Hepatocyte (in vitro differentiated cells): ENCODE results near the gene TLCD2. TPM values are rescaled to one million over a fixed set of nuclear protein-coding genes. Genes with fewer than 3 reads are reported as not detected.
A peak's percentile ranks its signal among the peaks of the same experiment; 100 is the strongest.
"Not testable (repeated sequence)": the region's sequence is repeated elsewhere in the genome, so short reads cannot be mapped to it uniquely, and the experiment has no call there.

Experiments used
- DNase-seq: peaks from one replicate; pipeline ENCODE4 v3.0.0-alpha.2; 2016; ENCODE audit warnings: low spot score
- H2AFZ ChIP-seq: fragments of 200-600 bp; sonication (generic); 2 replicates; pipeline ENCODE4 v1.6.0; 2016; ENCODE audit warnings: antibody characterized with exemption, mild to moderate bottlenecking
- H3K27ac ChIP-seq: fragments of 200-600 bp; sonication (generic); 2 replicates; pipeline ENCODE4 v1.5.1; 2016; ENCODE audit warnings: mild to moderate bottlenecking
- H3K27me3 ChIP-seq: fragments of 200-600 bp; sonication (generic); 2 replicates; pipeline ENCODE4 v1.6.1; 2016
- H3K36me3 ChIP-seq: fragments of 200-600 bp; sonication (generic); replicated peaks from 2 replicates; pipeline ENCODE4 v1.5.1; 2016; ENCODE audit warnings: low read depth; ENCODE audit not compliant: insufficient read depth
- H3K4me1 ChIP-seq: fragments of 200-600 bp; sonication (generic); 2 replicates; pipeline ENCODE4 v1.5.1; 2016; ENCODE audit warnings: mild to moderate bottlenecking, moderate library complexity; ENCODE audit not compliant: insufficient read depth
- H3K4me2 ChIP-seq: fragments of 200-600 bp; sonication (generic); 2 replicates; pipeline ENCODE4 v1.6.0; 2016
- H3K4me3 ChIP-seq: fragments of 200-600 bp; sonication (generic); 2 replicates; pipeline ENCODE4 v1.5.1; 2016; ENCODE audit warnings: mild to moderate bottlenecking
- H3K79me2 ChIP-seq: fragments of 200-600 bp; sonication (generic); 2 replicates; pipeline ENCODE4 v1.6.0; 2017; ENCODE audit warnings: mild to moderate bottlenecking
- H3K9me2 ChIP-seq: fragments of 200-600 bp; sonication (generic); replicated peaks from 2 replicates; pipeline ENCODE4 v1.6.0; 2017; ENCODE audit warnings: mild to moderate bottlenecking; ENCODE audit not compliant: insufficient read depth
- H3K9me3 ChIP-seq: fragments of 200-600 bp; sonication (generic); 2 replicates; pipeline ENCODE4 v1.5.1; 2016; ENCODE audit warnings: low read depth, mild to moderate bottlenecking
- H4K20me1 ChIP-seq: fragments of 200-600 bp; sonication (generic); 2 replicates; pipeline ENCODE4 v1.6.0; 2016; ENCODE audit warnings: mild to moderate bottlenecking; ENCODE audit not compliant: insufficient read depth, poor library complexity, severe bottlenecking
- CTCF ChIP-seq: fragments of 200-600 bp; sonication (generic); IDR thresholded peaks from 2 replicates; pipeline ENCODE4 v1.5.1; 2016; ENCODE audit warnings: antibody characterized with exemption, mild to moderate bottlenecking; ENCODE audit not compliant: poor library complexity
- EZH2 ChIP-seq: fragments of 200-600 bp; sonication (generic); IDR thresholded peaks from 2 replicates; pipeline ENCODE4 v1.6.1; 2016; ENCODE audit warnings: antibody characterized with exemption, mild to moderate bottlenecking, borderline replicate concordance
- EZH2phosphoT487 ChIP-seq: fragments of 200-600 bp; sonication (generic); IDR thresholded peaks from one replicate; pipeline ENCODE4 v1.6.1; 2018; ENCODE audit warnings: antibody characterized with exemption, mild to moderate bottlenecking, low read depth, moderate library complexity; ENCODE audit not compliant: unreplicated experiment, severe bottlenecking
- WGBS: methylation state at CpG from one replicate; pipeline ENCODE4 v1.1.6; 2016; ENCODE audit warnings: low lambda C conversion rate; ENCODE audit errors: missing lambda C conversion rate; 5-methylcytosine and 5-hydroxymethylcytosine counted together
- microRNA counts: library from miRNA; unstranded; fragments of <30 nt; microRNA quantifications from one replicate; lab custom pipeline; 2017
- polyA plus RNA-seq: library from polyadenylated mRNA; unstranded; fragments of >200 nt; fragmentation: Nextera tagmentation; extraction: Ambion mirVana; gene quantifications from 2 replicates; pipeline ENCODE4 v1.2.1, GENCODE V29; 2016
- total RNA-seq: library from RNA; depleted of rRNA; stranded (reverse); fragments of >200 nt; gene quantifications from 2 replicates; pipeline ENCODE4 v1.2.3, GENCODE V29; 2014

Gene TLCD2
- total and polyA plus RNA-seq, 2 experiments from 2014 or later = 2.0 to 4.5 TPM

DNA sequence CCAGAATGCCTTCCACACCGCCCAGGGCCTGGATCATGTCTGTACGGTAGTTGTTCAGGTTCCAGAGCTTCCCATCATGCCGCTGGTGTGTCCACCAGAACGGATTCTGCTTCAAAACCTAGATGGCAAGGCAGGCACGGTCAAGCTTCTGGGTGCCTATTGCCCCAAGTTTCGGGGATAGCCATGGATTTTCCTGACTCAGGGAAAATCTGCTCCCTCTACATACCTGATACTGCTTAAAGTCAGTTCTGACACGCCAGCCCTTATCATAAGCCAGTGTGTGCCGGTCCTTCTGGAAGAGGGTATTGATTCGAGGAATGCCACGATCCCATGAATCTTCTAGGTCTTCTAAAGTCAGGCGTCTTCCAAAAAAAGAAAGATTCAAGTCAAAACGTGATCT, 49.1 kb downstream of the TLCD2 start:
- H3K4me1 ChIP-seq = no peaks in the 10 kb centered on the region
- no peak for DNase-seq
- 96% methylated on average over 12 of the region's 12 CpGs for WGBS
- no peaks in the 10 kb centered on the region for H3K9me2 ChIP-seq
- no peaks in the 10 kb centered on the region for H3K9me3 ChIP-seq
- H3K4me3 ChIP-seq = no peak overlapping the region
- TF ChIP-seq EZH2 (no peak), EZH2phosphoT487 (no peak), CTCF (no peak)
- no peaks in the 10 kb centered on the region for H3K27me3 ChIP-seq
- H3K4me2 ChIP-seq = no peak overlapping the region
- H3K27ac ChIP-seq = no peak overlapping the region
- peaks cover 18% of the 10 kb centered on the region for H3K36me3 ChIP-seq
- H2AFZ ChIP-seq = no peak overlapping the region
- H4K20me1 ChIP-seq = peaks cover 4% of the 10 kb centered on the region
- H3K79me2 ChIP-seq = peaks cover 14% of the 10 kb centered on the region

- 96% methylated on average over 9 of the region's 9 CpGs for WGBS
- Histone ChIP-seq H3K27ac (no peak overlapping the region), H2AFZ (no peak overlapping the region), H3K36me3 (peaks cover 18% of the 10 kb centered on the region), H4K20me1 (no peaks in the 10 kb centered on the region), H3K79me2 (peaks cover 5% of the 10 kb centered on the region), H3K9me2 (no peaks in the 10 kb centered on the region), H3K9me3 (no peaks in the 10 kb centered on the region), H3K4me2 (no peak overlapping the region), H3K4me3 (no peak overlapping the region), H3K27me3 (no peaks in the 10 kb centered on the region), H3K4me1 (no peaks in the 10 kb centered on the region)
- TF ChIP-seq EZH2phosphoT487 (no peak), CTCF (no peak), EZH2 (no peak)
- no peak for DNase-seq
Measured at GRCh38 chr17:1658100-1658499, 52.1 kb downstream of the TLCD2 start.

DNA sequence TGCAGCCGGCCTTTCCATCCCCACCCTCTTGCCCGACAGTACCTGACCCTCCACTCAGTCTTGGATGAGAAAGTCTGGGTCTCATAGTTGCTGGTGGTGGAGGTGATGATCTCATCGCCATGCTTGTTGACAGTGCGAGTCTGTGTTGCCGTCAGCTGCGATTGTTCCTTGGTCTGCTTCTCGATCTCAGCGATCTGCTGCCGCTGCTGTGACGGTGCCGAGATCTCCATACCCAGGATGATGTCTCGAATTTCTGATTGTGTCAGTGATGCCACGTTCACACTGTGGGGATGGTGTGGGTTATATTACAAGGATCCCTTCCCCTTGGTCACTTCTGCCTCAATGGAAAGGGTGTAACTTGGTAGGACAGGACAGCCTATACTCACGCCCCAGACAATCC, 56.4 kb downstream of the TLCD2 start:
- DNase-seq = no peak
- no peaks in the 10 kb centered on the region for H3K27me3 ChIP-seq
- H3K36me3 ChIP-seq = peaks cover 5% of the 10 kb centered on the region
- peaks cover 6% of the 10 kb centered on the region for H4K20me1 ChIP-seq
- H3K9me3 ChIP-seq = no peaks in the 10 kb centered on the region
- H3K4me1 ChIP-seq = peaks cover 14% of the 10 kb centered on the region
- TF ChIP-seq EZH2 (no peak), CTCF (no peak)
- H2AFZ ChIP-seq = no peak overlapping the region
- H3K4me2 ChIP-seq = no peak overlapping the region
- H3K9me2 ChIP-seq = no peaks in the 10 kb centered on the region
- H3K4me3 ChIP-seq = no peak overlapping the region
- H3K27ac ChIP-seq = no peak overlapping the region
- WGBS = 97% methylated on average over 14 of the region's 14 CpGs
- H3K79me2 ChIP-seq = no peaks in the 10 kb centered on the region

DNA sequence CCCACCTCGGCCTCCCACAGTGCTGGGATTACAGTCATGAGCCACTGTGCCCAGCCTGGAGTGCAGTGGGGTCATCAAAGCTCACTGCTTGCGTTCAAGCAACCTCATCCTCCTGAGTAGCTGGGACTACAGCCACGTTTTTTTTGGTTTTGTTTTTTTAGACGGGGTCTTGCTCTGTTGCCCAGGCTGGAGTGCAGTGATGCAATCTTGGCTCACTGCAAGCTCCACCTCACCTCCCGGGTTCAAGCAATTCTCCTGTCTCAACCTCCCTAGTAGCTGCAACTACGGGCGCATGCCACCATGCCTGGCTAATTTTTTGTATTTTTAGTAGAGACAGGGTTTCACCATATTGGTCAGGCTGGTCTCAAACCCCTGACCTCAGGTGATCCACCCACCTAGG, 57.4 kb downstream of the TLCD2 start:
- H3K27me3 ChIP-seq, H3K9me3 ChIP-seq, H3K4me3 ChIP-seq, H4K20me1 ChIP-seq, H3K9me2 ChIP-seq, H2AFZ ChIP-seq, DNase-seq, H3K27ac ChIP-seq, H3K4me2 ChIP-seq, H3K79me2 ChIP-seq, H3K36me3 ChIP-seq: not testable (repeated sequence)
- WGBS = 89% methylated on average over 7 of the region's 7 CpGs
- peaks cover 19% of the 10 kb centered on the region for H3K4me1 ChIP-seq

MicroRNAs within 50 kb of the gene (microRNA counts, 767-probe panel; counts per million panel counts)
- microRNA hsa-miR-22-3p (lab: Ali Mortazavi, UCI) = 8,628 counts per million, percentile 60 among the panel's probes with 10 or more counts

Other genes starting within 250 kb of the TLCD2 start
- gene MYO1C, start 217.7 kb downstream of the TLCD2 start, total RNA-seq = 74.4 and 76.8 TPM in 2 replicates
- 85.3 and 92.3 TPM in 2 replicates for gene MYO1C, start 217.7 kb downstream of the TLCD2 start, polyA plus RNA-seq
- gene INPP5K, start 193.8 kb downstream of the TLCD2 start, total RNA-seq = 34.7 and 48.4 TPM in 2 replicates
- gene INPP5K, start 193.8 kb downstream of the TLCD2 start, polyA plus RNA-seq = 33.5 and 40.4 TPM in 2 replicates
- 25.4 and 26.8 TPM in 2 replicates for gene PITPNA, start 147.6 kb downstream of the TLCD2 start, total RNA-seq
- gene PITPNA, start 147.6 kb downstream of the TLCD2 start, polyA plus RNA-seq = 55.0 and 58.0 TPM in 2 replicates
- 6.0 and 6.1 TPM in 2 replicates for gene SLC43A2, start 81.5 kb downstream of the TLCD2 start, total RNA-seq
- gene SLC43A2, start 81.5 kb downstream of the TLCD2 start, polyA plus RNA-seq = 9.8 and 10.2 TPM in 2 replicates
- 0.93 and 1.2 TPM in 2 replicates for gene SCARF1, start 64.6 kb downstream of the TLCD2 start, total RNA-seq
- 1.0 and 2.0 TPM in 2 replicates for gene SCARF1, start 64.6 kb downstream of the TLCD2 start, polyA plus RNA-seq
- 10.3 and 13.7 TPM in 2 replicates for gene RILP, start 60.5 kb downstream of the TLCD2 start, total RNA-seq
- gene RILP, start 60.5 kb downstream of the TLCD2 start, polyA plus RNA-seq = 9.9 and 11.1 TPM in 2 replicates
- 100 and 107 TPM in 2 replicates for gene PRPF8, start 25.5 kb downstream of the TLCD2 start, total RNA-seq
- gene PRPF8, start 25.5 kb downstream of the TLCD2 start, polyA plus RNA-seq = 119 and 125 TPM in 2 replicates
- 16.9 and 24.4 TPM in 2 replicates for gene WDR81, start 14.3 kb upstream of the TLCD2 start, total RNA-seq
- gene WDR81, start 14.3 kb upstream of the TLCD2 start, polyA plus RNA-seq = 24.0 and 27.6 TPM in 2 replicates
- gene SERPINF2, start 32.5 kb upstream of the TLCD2 start, total RNA-seq = 127 and 140 TPM in 2 replicates
- 127 and 164 TPM in 2 replicates for gene SERPINF2, start 32.5 kb upstream of the TLCD2 start, polyA plus RNA-seq
- 1,201 and 1,404 TPM in 2 replicates for gene SERPINF1, start 51.7 kb upstream of the TLCD2 start, total RNA-seq
- 739 and 774 TPM in 2 replicates for gene SERPINF1, start 51.7 kb upstream of the TLCD2 start, polyA plus RNA-seq
- 8.7 and 11.4 TPM in 2 replicates for gene SMYD4, start 119.5 kb upstream of the TLCD2 start, total RNA-seq
- 8.5 and 9.5 TPM in 2 replicates for gene SMYD4, start 119.5 kb upstream of the TLCD2 start, polyA plus RNA-seq
- 15.2 and 17.6 TPM in 2 replicates for gene RPA1, start 119.6 kb upstream of the TLCD2 start, total RNA-seq
- 32.4 and 33.6 TPM in 2 replicates for gene RPA1, start 119.6 kb upstream of the TLCD2 start, polyA plus RNA-seq